A673 (cell line): ENCODE measurements around the gene TEAD1. TPM values are rescaled to one million over a fixed set of nuclear protein-coding genes. Genes with fewer than 3 reads are reported as not detected.

ENCODE experiments used
- BruUV-seq: library from RNA; stranded (reverse); fragments of 400-500 nt; replicated peaks from 2 replicates; lab custom pipeline; 2021; lab: Mats Ljungman, UMichigan
- CTCF ChIA-PET: fragments of 300-600 bp; sonication (Branson Sonifier 250); formaldehyde crosslinking; loops from one replicate; lab custom pipeline; 2022; ENCODE audit warnings: antibody characterized with exemption; lab: Charles Lee
- POLR2A ChIA-PET: fragments of 300-600 bp; sonication (Branson Sonifier 250); formaldehyde crosslinking; loops from one replicate; lab custom pipeline; 2022; ENCODE audit warnings: antibody characterized with exemption; ENCODE audit not compliant: low non-redundant PET; lab: Charles Lee
- DNase-seq: peaks from one replicate; pipeline ENCODE4 v3.0.0-alpha.2; 2015; ENCODE audit warnings: low spot score
- H3K27ac ChIP-seq: fragments of 200-600 bp; sonication (generic); 2 replicates; pipeline ENCODE4 v1.5.1; 2016; ENCODE audit warnings: mixed run types, low read depth, mild to moderate bottlenecking, mixed read lengths, antibody characterized with exemption, low read length; ENCODE audit not compliant: poor library complexity, severe bottlenecking
- H3K27me3 ChIP-seq: fragments of 200-600 bp; sonication (generic); replicated peaks from 2 replicates; pipeline ENCODE4 v1.6.1; 2017; ENCODE audit warnings: mixed run types, low read depth, mild to moderate bottlenecking, mixed read lengths, antibody characterized with exemption, low read length; ENCODE audit not compliant: insufficient read depth, poor library complexity
- H3K36me3 ChIP-seq: fragments of 200-600 bp; sonication (generic); 2 replicates; pipeline ENCODE4 v1.6.1; 2016; ENCODE audit warnings: mixed run types, mild to moderate bottlenecking, mixed read lengths, antibody characterized with exemption, low read length; ENCODE audit not compliant: insufficient read depth, poor library complexity, severe bottlenecking
- H3K4me1 ChIP-seq: fragments of 200-600 bp; sonication (generic); 2 replicates; pipeline ENCODE4 v1.6.1; 2017; ENCODE audit warnings: mixed run types, mild to moderate bottlenecking, mixed read lengths, antibody characterized with exemption, low read length; ENCODE audit not compliant: insufficient read depth, poor library complexity, severe bottlenecking
- H3K4me3 ChIP-seq: fragments of 200-600 bp; sonication (generic); 2 replicates; pipeline ENCODE4 v1.5.1; 2016; ENCODE audit warnings: low read depth, mixed run types, mild to moderate bottlenecking, mixed read lengths, low read length; ENCODE audit not compliant: poor library complexity, severe bottlenecking
- H3K9me3 ChIP-seq: fragments of 200-600 bp; sonication (generic); 2 replicates; pipeline ENCODE4 v1.6.1; 2016; ENCODE audit warnings: mixed run types, low read depth, mild to moderate bottlenecking, mixed read lengths, antibody characterized with exemption, low read length; ENCODE audit not compliant: poor library complexity, severe bottlenecking
- CTCF ChIP-seq: fragments of 300-800, 200-600 bp; sonication (generic); conservative IDR thresholded peaks from 2 replicates; pipeline ENCODE4 v1.5.1; 2017; ENCODE audit warnings: low read depth, mild to moderate bottlenecking, antibody characterized with exemption, low read length, moderate library complexity, mixed read lengths
- EZH2 ChIP-seq: fragments of 200-600 bp; sonication (generic); IDR thresholded peaks from 2 replicates; pipeline ENCODE4 v1.6.1; 2017; ENCODE audit warnings: borderline replicate concordance, low read depth, mild to moderate bottlenecking, mixed read lengths, antibody characterized with exemption, low read length; ENCODE audit not compliant: poor library complexity, severe bottlenecking
- intact Hi-C: fragments of 100-400 bp; cut with micrococcal nuclease; formaldehyde crosslinking; loops from one replicate; pipeline ENCODE4 v1.10.0; 2022; ENCODE audit not compliant: unreplicated experiment
- total RNA-seq: library from RNA; stranded (reverse); gene quantifications from 2 replicates; pipeline ENCODE4 v1.2.3, GENCODE V29; 2021

Gene TEAD1
- total RNA-seq, 1 experiment from 2014 or later: 81.8 TPM

- no peak for DNase-seq
- Histone ChIP-seq H3K27ac (no peak overlapping the region), H3K36me3 (no peaks in the 10 kb centered on the region), H3K9me3 (no peaks in the 10 kb centered on the region), H3K4me1 (peaks cover 42% of the 10 kb centered on the region), H3K27me3 (no peaks in the 10 kb centered on the region), H3K4me3 (no peak overlapping the region)
- no peak for TF ChIP-seq CTCF
- no peak for TF ChIP-seq EZH2
- intact Hi-C loops: no loop called here
- BruUV-seq: no TSS peak
- ChIA-PET POLR2A (no interaction called here), CTCF (no interaction called here)
These were observed 53.5 kb downstream of the TEAD1 start for GRCh38 chr11:12727563-12728211.

DNA sequence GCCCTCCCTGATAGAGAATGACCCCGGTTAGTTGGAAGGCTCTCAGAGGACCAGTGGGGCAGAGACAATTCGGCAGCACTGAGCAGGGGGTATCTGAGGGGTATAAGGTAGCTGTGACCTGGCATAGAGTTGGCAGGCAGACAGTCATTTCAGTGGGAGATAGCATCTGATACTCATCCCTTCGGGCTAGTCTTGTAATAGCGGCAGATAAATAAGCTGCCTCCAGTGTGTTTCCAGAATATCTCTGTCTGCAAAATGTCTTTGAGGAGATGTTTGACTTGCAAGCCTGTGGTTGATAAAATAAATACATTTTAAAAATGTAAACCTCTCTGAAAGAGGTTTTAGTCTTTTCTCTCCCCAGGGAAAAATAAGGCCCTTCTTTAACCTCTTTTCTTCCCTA lies 54.2 kb downstream of the TEAD1 start:
- DNase-seq: no peak
- ChIA-PET POLR2A (no interaction called here), CTCF (no interaction called here)

GRCh38 chr11:12729941-12730340 lies 55.7 kb downstream of the TEAD1 start:
- H3K4me3 ChIP-seq: no peak overlapping the region
- no peak for DNase-seq
- BruUV-seq: no TSS peak
- no peaks in the 10 kb centered on the region for H3K36me3 ChIP-seq
- no peak overlapping the region for H3K27ac ChIP-seq
- no peaks in the 10 kb centered on the region for H3K9me3 ChIP-seq
- intact Hi-C loops: no loop called here
- CTCF ChIA-PET: no interaction called here
- TF ChIP-seq CTCF: no peak
- no peak for TF ChIP-seq EZH2
- POLR2A ChIA-PET: no interaction called here
- peaks cover 20% of the 10 kb centered on the region for H3K4me1 ChIP-seq
- no peaks in the 10 kb centered on the region for H3K27me3 ChIP-seq

More for the DNA sequence above, 54.2 kb downstream of the TEAD1 start:
- Histone ChIP-seq H3K27me3 (no peaks in the 10 kb centered on the region), H3K4me1 (peaks cover 35% of the 10 kb centered on the region), H3K27ac (no peak overlapping the region), H3K4me3 (no peak overlapping the region), H3K9me3 (no peaks in the 10 kb centered on the region), H3K36me3 (no peaks in the 10 kb centered on the region)
- BruUV-seq: no TSS peak
- TF ChIP-seq EZH2 (no peak), CTCF (no peak)
- intact Hi-C loops: no loop called here
